H1 (cell line): ENCODE results near the gene SNX30. TPM values are rescaled to one million over a fixed set of nuclear protein-coding genes. Genes with fewer than 3 reads are reported as not detected.

Experiments
- CTCF ChIA-PET: fragments of 300-600 bp; sonication (Branson Sonifier 250); formaldehyde crosslinking; loops from one replicate; lab custom pipeline; 2021; ENCODE audit not compliant: partially characterized antibody; lab: Charles Lee
- POLR2A ChIA-PET: fragments of 300-600 bp; sonication (Branson Sonifier 250); formaldehyde crosslinking; loops from one replicate; lab custom pipeline; 2021; ENCODE audit warnings: inconsistent platforms; ENCODE audit not compliant: partially characterized antibody; lab: Charles Lee
- DNase-seq, 2 experiments: peaks; one replicate each; pipeline versions ENCODE4 v3.0.0 to v3.0.0-alpha.2; 2010 to 2022; ENCODE audit warnings: low spot score in 2 of 2, low read depth in 1 of 2, mixed read lengths in 1 of 2
- FAIRE-seq: peaks from 2 replicates; lab custom pipeline; 2011; peaks lifted over from hg19 to GRCh38; lab: Jason Lieb, UNC
- H2AFZ ChIP-seq: 2 replicates; pipeline ENCODE4 v1.8.1; 2012; ENCODE audit warnings: low read length, inconsistent platforms
- H2AK5ac ChIP-seq: 2 replicates; pipeline ENCODE4 v1.6.1; 2013; ENCODE audit warnings: low read depth, low read length
- H2BK120ac ChIP-seq: replicated peaks from 2 replicates; pipeline ENCODE3; 2013; ENCODE audit warnings: low read depth, low read length, inconsistent platforms
- H2BK12ac ChIP-seq: 2 replicates; pipeline ENCODE4 v1.6.1; 2013; ENCODE audit warnings: low read depth, low read length
- H2BK15ac ChIP-seq: 2 replicates; pipeline ENCODE4 v1.6.1; 2013; ENCODE audit warnings: low read length
- H2BK20ac ChIP-seq: 2 replicates; pipeline ENCODE4 v1.6.1; 2013; ENCODE audit warnings: low read length
- H2BK5ac ChIP-seq: 2 replicates; pipeline ENCODE4 v1.6.1; 2013; ENCODE audit warnings: low read depth, low read length
- H3K14ac ChIP-seq: 2 replicates; pipeline ENCODE4 v1.6.1; 2013; ENCODE audit warnings: inconsistent platforms; ENCODE audit not compliant: insufficient read length
- H3K18ac ChIP-seq: 2 replicates; pipeline ENCODE4 v1.6.1; 2013; ENCODE audit warnings: low read length; ENCODE audit errors: extremely low read depth
- H3K23ac ChIP-seq: 2 replicates; pipeline ENCODE4 v1.6.1; 2013; ENCODE audit warnings: inconsistent platforms; ENCODE audit not compliant: insufficient read length
- H3K23me2 ChIP-seq: 2 replicates; pipeline ENCODE4 v1.6.1; 2013; ENCODE audit warnings: low read depth, low read length
- H3K27ac ChIP-seq: 2 replicates; pipeline ENCODE4 v1.6.1; 2011; ENCODE audit warnings: low read depth, low read length, inconsistent platforms
- H3K27me3 ChIP-seq, 4 experiments: replicated peaks in 1 of 4; 1 replicate in 1 of 4; 2 replicates in 3 of 4; pipeline versions ENCODE4 v1.6.1 to v1.8.1; 2011 to 2013; ENCODE audit warnings: low read length in 3 of 4, mild to moderate bottlenecking in 3 of 4, inconsistent platforms in 2 of 4, mixed read lengths in 2 of 4, moderate library complexity in 1 of 4; ENCODE audit not compliant: control insufficient read depth in 3 of 4, insufficient read depth in 3 of 4; ENCODE audit errors: extremely low read depth in 1 of 4
- H3K36me3 ChIP-seq, 4 experiments: 2 replicates each; pipeline versions ENCODE4 v1.6.1 to v1.8.1; 2011 to 2013; ENCODE audit warnings: mild to moderate bottlenecking in 4 of 4, low read length in 3 of 4, moderate library complexity in 2 of 4, control low read depth in 1 of 4, inconsistent platforms in 1 of 4; ENCODE audit not compliant: insufficient read depth in 4 of 4, control insufficient read depth in 2 of 4
- H3K4ac ChIP-seq: replicated peaks from 2 replicates; pipeline ENCODE3; 2013; ENCODE audit warnings: low read length, low read depth, mixed read lengths, inconsistent platforms; ENCODE audit not compliant: insufficient read length
- H3K4me1 ChIP-seq, 4 experiments: replicated peaks in 1 of 4; 1 replicate in 1 of 4; 2 replicates in 3 of 4; pipeline versions ENCODE4 v1.6.1 to v1.8.1; 2011 to 2013; ENCODE audit warnings: low read length in 3 of 4, inconsistent platforms in 2 of 4, mixed read lengths in 1 of 4; ENCODE audit not compliant: insufficient read depth in 4 of 4, control insufficient read depth in 3 of 4
- H3K4me2 ChIP-seq, 2 experiments: 2 replicates each; pipeline versions ENCODE4 v1.6.1 to v1.8.1; 2011 to 2013; ENCODE audit warnings: low read depth in 2 of 2, low read length in 2 of 2, control low read depth in 1 of 2, inconsistent platforms in 1 of 2, mild to moderate bottlenecking in 1 of 2; ENCODE audit not compliant: insufficient read depth in 1 of 2
- H3K4me3 ChIP-seq, 4 experiments: fragments of 200-600, 300-600 bp in 1 of 4; sonication (generic), shearing (Covaris generic), sonication (Bioruptor Twin) in 1 of 4; 2 replicates each; pipeline versions ENCODE4 v1.5.1 to v1.8.1; 2011 to 2016; ENCODE audit warnings: low read length in 4 of 4, low read depth in 3 of 4, control low read depth in 2 of 4, inconsistent platforms in 2 of 4, mild to moderate bottlenecking in 2 of 4, mixed read lengths in 1 of 4, moderate library complexity in 1 of 4; ENCODE audit not compliant: insufficient read depth in 2 of 4; ENCODE audit errors: extremely low read depth in 1 of 4
- H3K56ac ChIP-seq: replicated peaks from 2 replicates; pipeline ENCODE3; 2013; ENCODE audit warnings: low read depth, mild to moderate bottlenecking, mixed read lengths, low read length, inconsistent platforms; ENCODE audit not compliant: insufficient read length
- H3K79me1 ChIP-seq: 2 replicates; pipeline ENCODE4 v1.6.1; 2013; ENCODE audit warnings: low read depth, low read length, control low read depth
- H3K79me2 ChIP-seq, 2 experiments: 2 replicates each; pipeline versions ENCODE4 v1.6.1 to v1.8.1; 2012 to 2013; ENCODE audit warnings: low read length in 2 of 2, mild to moderate bottlenecking in 2 of 2, inconsistent platforms in 1 of 2; ENCODE audit not compliant: insufficient read depth in 2 of 2, control insufficient read depth in 1 of 2
- H3K9ac ChIP-seq, 4 experiments: replicated peaks in 1 of 4; 1 replicate in 1 of 4; 2 replicates in 3 of 4; pipeline versions ENCODE4 v1.6.1 to v1.8.1; 2011 to 2013; ENCODE audit warnings: low read depth in 3 of 4, low read length in 3 of 4, control low read depth in 2 of 4, mild to moderate bottlenecking in 2 of 4, moderate library complexity in 2 of 4, inconsistent platforms in 1 of 4; ENCODE audit errors: extremely low read depth in 1 of 4
- H3K9me3 ChIP-seq, 2 experiments: 2 replicates each; pipeline versions ENCODE4 v1.6.1 to v1.8.1; 2012 to 2013; ENCODE audit warnings: mild to moderate bottlenecking in 2 of 2, moderate library complexity in 2 of 2, control low read depth in 1 of 2, inconsistent platforms in 1 of 2, low read depth in 1 of 2, low read length in 1 of 2, mixed read lengths in 1 of 2; ENCODE audit not compliant: insufficient read depth in 2 of 2
- H4K20me1 ChIP-seq, 2 experiments: replicated peaks in 1 of 2; 2 replicates each; pipeline versions ENCODE3 to v1.8.1; 2011 to 2013; ENCODE audit warnings: inconsistent platforms in 2 of 2, low read length in 2 of 2, mild to moderate bottlenecking in 1 of 2; ENCODE audit not compliant: insufficient read depth in 2 of 2, control insufficient read depth in 1 of 2
- H4K5ac ChIP-seq: 2 replicates; pipeline ENCODE4 v1.6.1; 2013; ENCODE audit warnings: low read length, low read depth, mixed read lengths, inconsistent platforms; ENCODE audit not compliant: insufficient read length
- H4K8ac ChIP-seq: 2 replicates; pipeline ENCODE4 v1.8.0; 2013; ENCODE audit warnings: mild to moderate bottlenecking, moderate library complexity, low read length, inconsistent platforms; ENCODE audit not compliant: insufficient read depth; ENCODE audit errors: extremely low read depth
- H4K91ac ChIP-seq: replicated peaks from 2 replicates; pipeline ENCODE3; 2013; ENCODE audit warnings: low read length, mixed read lengths, inconsistent platforms; ENCODE audit not compliant: insufficient read length
- BRCA1 ChIP-seq: IDR thresholded peaks from 2 replicates; pipeline ENCODE4 v1.6.1; 2012; ENCODE audit warnings: low read depth, low read length, improper control_type of control experiment
- CBX8 ChIP-seq: fragments of 300-800, 300-1000 bp; sonication (generic); IDR thresholded peaks from 2 replicates; pipeline ENCODE4 v1.7.1; 2016; ENCODE audit warnings: low read depth, low read length, borderline replicate concordance
- CHD1 ChIP-seq: IDR thresholded peaks from 2 replicates; pipeline ENCODE4 v1.6.1; 2012; ENCODE audit warnings: low read depth, low read length, improper control_type of control experiment
- CHD2 ChIP-seq: IDR thresholded peaks from 2 replicates; pipeline ENCODE4 v1.6.1; 2012; ENCODE audit warnings: low read length, improper control_type of control experiment
- CTBP2 ChIP-seq: IDR thresholded peaks from 2 replicates; pipeline ENCODE4 v1.7.0; 2011; ENCODE audit warnings: borderline replicate concordance, mild to moderate bottlenecking, moderate library complexity, mixed read lengths, low read length; ENCODE audit not compliant: insufficient read depth, insufficient read length
- HDAC6 ChIP-seq: IDR thresholded peaks from one replicate; pipeline ENCODE4 v1.7.1; 2012; ENCODE audit warnings: low read depth, mild to moderate bottlenecking, inconsistent platforms, low read length, moderate library complexity
- JUN ChIP-seq: IDR thresholded peaks from 2 replicates; pipeline ENCODE4 v1.6.1; 2011; ENCODE audit warnings: low read depth, mild to moderate bottlenecking, improper control_type of control experiment, low read length
- PHF8 ChIP-seq: fragments of 200-600 bp; sonication (generic); conservative IDR thresholded peaks from 2 replicates; pipeline ENCODE4 v1.7.1; 2012; ENCODE audit warnings: low read depth, mild to moderate bottlenecking, inconsistent platforms, low read length, moderate library complexity
- POLR2AphosphoS5 ChIP-seq: IDR thresholded peaks from 2 replicates; pipeline ENCODE4 v1.6.1; 2011; ENCODE audit warnings: low read depth, low read length
- RFX5 ChIP-seq: IDR thresholded peaks from 2 replicates; pipeline ENCODE4 v1.6.1; 2011; ENCODE audit warnings: low read depth, low read length, improper control_type of control experiment, borderline replicate concordance
- SAP30 ChIP-seq: fragments of 300-600 bp; sonication (generic); IDR thresholded peaks from 2 replicates; pipeline ENCODE4 v1.7.1; 2012; ENCODE audit warnings: low read length, moderate library complexity, mild to moderate bottlenecking, inconsistent platforms; ENCODE audit not compliant: insufficient read depth, insufficient replicate concordance
- SP2 ChIP-seq: IDR thresholded peaks from 2 replicates; pipeline ENCODE4 v1.6.1; 2012; ENCODE audit warnings: mild to moderate bottlenecking, low read length, inconsistent platforms
- SUZ12 ChIP-seq: fragments of 200-600 bp; sonication (generic); IDR thresholded peaks from 2 replicates; pipeline ENCODE4 v1.6.1; 2012; ENCODE audit warnings: mild to moderate bottlenecking, inconsistent platforms, low read length, moderate library complexity, mixed read lengths
- YY1 ChIP-seq: IDR thresholded peaks from 2 replicates; pipeline ENCODE4 v1.6.1; 2011; ENCODE audit warnings: low read depth, mild to moderate bottlenecking, low read length
- WGBS, 2 experiments: shearing (Covaris generic) in 1 of 2; methylation state at CpG; one replicate each; pipeline versions ENCODE4 v1.1.6 to v1.1.7; 2013 to 2015; ENCODE audit warnings: low lambda C conversion rate in 2 of 2, mixed read lengths in 2 of 2, inconsistent platforms in 1 of 2, low coverage in 1 of 2, missing lambda C conversion rate in 1 of 2; ENCODE audit not compliant: insufficient replicate concordance in 2 of 2, insufficient coverage in 1 of 2, insufficient read length in 1 of 2; ENCODE audit errors: extremely low coverage in 1 of 2, missing lambda C conversion rate in 1 of 2; 5-methylcytosine and 5-hydroxymethylcytosine counted together
- polyA plus RNA-seq, 7 experiments: library from polyadenylated mRNA; depleted of rRNA in 3 of 7; stranded (reverse) in 5 of 7; unstranded in 2 of 7; fragments of >200 nt in 5 of 7; fragments of 200-250 nt in 2 of 7; gene quantifications; 1 replicate in 5 of 7; 2 replicates in 1 of 7; 4 replicates in 1 of 7; pipeline versions ENCODE4 v1.2.1 to v1.2.3, GENCODE V29; 2011 to 2013; ENCODE audit warnings: missing spikeins in 2 of 7, mixed read lengths in 2 of 7
- total RNA-seq: library from RNA; stranded (reverse); fragmentation: NEBNext Ultra II Directional; extraction: Animal tissue kit (Norgen Biotek cat#: 25700); gene quantifications from 2 replicates; pipeline ENCODE4 v1.2.1, GENCODE V29; 2021

SNX30 gene
- total and polyA plus RNA-seq, 2 of the 8 experiments (the other 6 are each of a cell fraction or from before 2014, with no cell fraction given): 4.0 to 12.2 TPM

DNA sequence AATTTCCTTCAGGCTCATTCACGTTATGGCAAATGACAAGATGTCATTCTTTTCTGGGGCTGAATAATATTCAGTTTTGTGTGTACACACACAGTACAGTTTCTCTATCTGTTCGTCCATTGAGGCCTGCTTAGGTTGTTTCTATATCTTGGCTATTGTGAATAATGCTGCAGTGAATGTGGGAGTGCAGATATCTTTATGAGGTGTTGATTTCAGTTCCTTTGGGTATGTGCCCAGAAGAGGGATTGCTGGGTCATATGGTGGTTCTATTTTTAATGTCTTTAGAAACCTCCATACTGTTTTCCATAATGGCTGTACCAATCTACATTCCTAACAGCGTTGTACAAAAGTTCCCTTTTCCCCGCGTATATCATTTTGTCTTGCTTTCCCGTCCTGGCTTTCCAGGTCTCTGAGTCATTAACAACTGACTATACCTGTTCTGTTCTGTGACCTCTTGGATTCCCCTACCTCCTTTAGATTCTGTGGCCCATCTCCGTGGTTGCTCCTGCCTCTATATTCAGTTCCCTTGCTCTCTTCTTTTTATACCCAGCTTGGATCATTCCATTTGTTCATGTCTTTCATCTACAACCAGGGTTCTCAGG is 6.8 kb downstream of the SNX30 start:
- ChIA-PET CTCF (interaction anchor here (0.6 kb wide), 1 partner anchor 39 kb away, joined by 3 read pairs; the partner anchor contains the start of gene INIP), POLR2A (no interaction called here)
- no peak overlapping the region for H2BK15ac ChIP-seq
- H2BK20ac ChIP-seq: no peak overlapping the region
- H3K9me3 ChIP-seq: no peaks in the 10 kb centered on the region
- H4K5ac ChIP-seq: no peak overlapping the region
- no peak overlapping the region for H3K27ac ChIP-seq
- H3K79me1 ChIP-seq: no peaks in the 10 kb centered on the region; the same call in 1 of the 2 replicates
- H3K23ac ChIP-seq: no peak overlapping the region
- no peaks in the 10 kb centered on the region for H3K4me1 ChIP-seq
- H2AFZ ChIP-seq: no peak overlapping the region
- H2BK120ac ChIP-seq: no peak overlapping the region
- H3K4me2 ChIP-seq: no peak overlapping the region
- no peak overlapping the region for H2AK5ac ChIP-seq
- no peak overlapping the region for H3K9ac ChIP-seq
- H4K20me1 ChIP-seq: no peaks in the 10 kb centered on the region
- DNase-seq (no peak), FAIRE-seq (no peak)
- H3K18ac ChIP-seq: no peak overlapping the region
- H3K4ac ChIP-seq: no peak overlapping the region
- no peaks in the 10 kb centered on the region for H3K36me3 ChIP-seq
- no peak overlapping the region for H2BK5ac ChIP-seq
- WGBS, 2 experiments: 80% methylated on average over 7 of the region's 7 CpGs; no CpG with 5 or more reads in 1 of the 2 experiments
- no peak overlapping the region for H3K4me3 ChIP-seq
- no peak overlapping the region for H3K14ac ChIP-seq
- no peak overlapping the region for H4K91ac ChIP-seq
- H4K8ac ChIP-seq: no peak overlapping the region
- peaks cover 0 to 8% of the 10 kb centered on the region in 2 experiments; a peak in 1 of 4 replicates for H3K79me2 ChIP-seq
- H3K56ac ChIP-seq: no peak overlapping the region
- H3K23me2 ChIP-seq: no peaks in the 10 kb centered on the region
- H2BK12ac ChIP-seq: no peak overlapping the region
- no peaks in the 10 kb centered on the region for H3K27me3 ChIP-seq
- TF ChIP-seq SP2 (no peak), SAP30 (no peak), CHD2 (no peak), YY1 (no peak), POLR2AphosphoS5 (no peak), RFX5 (no peak), PHF8 (no peak), CHD1 (no peak), JUN (no peak), HDAC6 (no peak), SUZ12 (no peak), BRCA1 (no peak), CBX8 (no peak), CTBP2 (no peak)
